Endothelial cell of umbilical vein (primary cell): ENCODE measurements around the gene MARCHF6. TPM values are rescaled to one million over a fixed set of nuclear protein-coding genes. Genes with fewer than 3 reads are reported as not detected.

ENCODE experiments used
- BruUV-seq: library from RNA; stranded (reverse); fragments of 400-500 nt; replicated peaks from 2 replicates; lab custom pipeline; 2021; lab: Mats Ljungman, UMichigan
- CTCF ChIA-PET: fragments of 300-600, 350-600 bp; sonication (Branson Sonifier 250); formaldehyde crosslinking; loops from one replicate; lab custom pipeline; 2021; ENCODE audit warnings: antibody characterized with exemption, inconsistent platforms; lab: Charles Lee
- POLR2A ChIA-PET: fragments of 300-600, 350-600 bp; sonication (Branson Sonifier 250); formaldehyde crosslinking; loops from one replicate; lab custom pipeline; 2021; ENCODE audit warnings: antibody characterized with exemption, inconsistent platforms; lab: Charles Lee
- DNase-seq: peaks from one replicate; pipeline ENCODE4 v3.0.0-alpha.2; 2011; ENCODE audit warnings: low read depth, low spot score
- FAIRE-seq: peaks from 2 replicates; lab custom pipeline; 2011; peaks lifted over from hg19 to GRCh38; lab: Jason Lieb, UNC
- H2AFZ ChIP-seq: 2 replicates; pipeline ENCODE4 v1.6.0; 2012; ENCODE audit warnings: low read depth, low read length, control low read depth, inconsistent platforms
- H3K27ac ChIP-seq: 2 replicates; pipeline ENCODE4 v1.5.1; 2011; ENCODE audit warnings: low read depth, mild to moderate bottlenecking, control low read depth, low read length, moderate library complexity; ENCODE audit not compliant: insufficient read depth
- H3K27me3 ChIP-seq, 2 experiments: 2 replicates each; pipeline versions ENCODE4 v1.6.0 to v1.6.1; 2011; ENCODE audit warnings: low read length in 2 of 2, mixed read lengths in 1 of 2; ENCODE audit not compliant: control insufficient read depth in 2 of 2, insufficient read depth in 2 of 2
- H3K36me3 ChIP-seq, 2 experiments: 2 replicates in 1 of 2; 3 replicates in 1 of 2; pipeline ENCODE4 v1.5.1; 2011; ENCODE audit warnings: low read length in 2 of 2, mild to moderate bottlenecking in 1 of 2, moderate library complexity in 1 of 2; ENCODE audit not compliant: control insufficient read depth in 2 of 2, insufficient read depth in 2 of 2; ENCODE audit errors: extremely low read depth in 1 of 2
- H3K4me1 ChIP-seq: 3 replicates; pipeline ENCODE4 v1.5.1; 2011; ENCODE audit warnings: mild to moderate bottlenecking, low read length; ENCODE audit not compliant: control insufficient read depth, insufficient read depth; ENCODE audit errors: extremely low read depth
- H3K4me2 ChIP-seq: 2 replicates; pipeline ENCODE4 v1.6.1; 2011; ENCODE audit warnings: low read length, control low read depth, mixed read lengths; ENCODE audit not compliant: insufficient read depth
- H3K4me3 ChIP-seq, 3 experiments: fragments of 200-600 bp in 1 of 3; sonication (generic), shearing (Covaris generic) in 1 of 3; replicated peaks in 1 of 3; 2 replicates each; pipeline ENCODE4 v1.5.1; 2011 to 2016; ENCODE audit warnings: control low read depth in 3 of 3, low read length in 3 of 3, mild to moderate bottlenecking in 2 of 3, inconsistent platforms in 1 of 3, low read depth in 1 of 3, moderate library complexity in 1 of 3; ENCODE audit not compliant: insufficient read depth in 1 of 3
- H3K79me2 ChIP-seq: 2 replicates; pipeline ENCODE4 v1.6.0; 2012; ENCODE audit warnings: low read length, inconsistent platforms; ENCODE audit not compliant: control insufficient read depth, insufficient read depth
- H3K9ac ChIP-seq: replicated peaks from 2 replicates; pipeline ENCODE3; 2011; ENCODE audit warnings: low read length, control low read depth; ENCODE audit not compliant: insufficient read depth; ENCODE audit errors: extremely low read depth
- H3K9me1 ChIP-seq: replicated peaks from 3 replicates; pipeline ENCODE4 v1.6.0; 2011; ENCODE audit warnings: mild to moderate bottlenecking, low read length; ENCODE audit not compliant: control insufficient read depth, insufficient read depth; ENCODE audit errors: extremely low read depth
- H3K9me3 ChIP-seq: replicated peaks from 2 replicates; pipeline ENCODE4 v1.5.1; 2012; ENCODE audit warnings: low read length, inconsistent platforms; ENCODE audit not compliant: control insufficient read depth, insufficient read depth
- H4K20me1 ChIP-seq: replicated peaks from 2 replicates; pipeline ENCODE3; 2011; ENCODE audit warnings: mild to moderate bottlenecking, low read length; ENCODE audit not compliant: control insufficient read depth, insufficient read depth; ENCODE audit errors: extremely low read depth
- CTCF ChIP-seq, 2 donors: IDR thresholded peaks; 1 replicate in 1 of 2; 2 replicates in 1 of 2; pipeline ENCODE4 v1.5.1; 2011; ENCODE audit warnings: low read length in 2 of 2, mild to moderate bottlenecking in 2 of 2, moderate library complexity in 2 of 2, control low read depth in 1 of 2, inconsistent platforms in 1 of 2, low read depth in 1 of 2; ENCODE audit not compliant: insufficient read depth in 1 of 2; ENCODE audit errors: extremely low read depth in 1 of 2
- EZH2 ChIP-seq: IDR thresholded peaks from 2 replicates; pipeline ENCODE4 v1.6.1; 2012; ENCODE audit warnings: borderline replicate concordance, low read depth, mild to moderate bottlenecking, moderate library complexity, low read length, inconsistent platforms; ENCODE audit not compliant: severe bottlenecking
- GATA2 ChIP-seq: IDR thresholded peaks from 2 replicates; pipeline ENCODE4 v1.7.0; 2011; ENCODE audit warnings: low read depth, mild to moderate bottlenecking, moderate library complexity, mixed read lengths, low read length; ENCODE audit not compliant: insufficient read length, insufficient read depth
- JUN ChIP-seq: IDR thresholded peaks from 2 replicates; pipeline ENCODE4 v1.6.1; 2011; ENCODE audit warnings: borderline replicate concordance, low read depth; ENCODE audit not compliant: insufficient read length, insufficient read depth
- MAX ChIP-seq: IDR thresholded peaks from 2 replicates; pipeline ENCODE4 v1.6.1; 2011; ENCODE audit not compliant: insufficient read depth, insufficient read length
- MYC ChIP-seq: IDR thresholded peaks from one replicate; pipeline ENCODE4 v1.6.1; 2011; ENCODE audit warnings: mild to moderate bottlenecking, low read depth, low read length
- POLR2A ChIP-seq: IDR thresholded peaks from 2 replicates; pipeline ENCODE4 v1.6.1; 2012; ENCODE audit warnings: low read depth, mild to moderate bottlenecking, control low read depth, low read length
- POLR2AphosphoS5 ChIP-seq: IDR thresholded peaks from 2 replicates; pipeline ENCODE4 v1.6.1; 2012; ENCODE audit warnings: low read depth, mild to moderate bottlenecking, control low read depth, low read length, moderate library complexity; ENCODE audit not compliant: insufficient read depth
- dilution Hi-C: fragments of 300-500 bp; cut with MboI; formaldehyde crosslinking; loops from one replicate; pipeline ENCODE4 v1.15.0; 2019; ENCODE audit warnings: low sequenced_read_pairs; ENCODE audit not compliant: extremely low pct_ligation_motif_present
- intact Hi-C: fragments of 100-400 bp; cut with micrococcal nuclease; formaldehyde crosslinking; loops from one replicate; pipeline ENCODE4 v1.10.0; 2022
- polyA plus RNA-seq, 4 experiments: library from polyadenylated mRNA; depleted of rRNA in 3 of 4; stranded (reverse) in 3 of 4; unstranded in 1 of 4; fragments of >200 nt; gene quantifications; 2 replicates each; pipeline versions ENCODE4 v1.2.1 to v1.2.3, GENCODE V29; 2011 to 2012; ENCODE audit warnings: missing spikeins in 1 of 4
- total RNA-seq: library from RNA; stranded (reverse); gene quantifications from 2 replicates; pipeline ENCODE4 v1.2.3, GENCODE V29; 2021

The MARCHF6 gene
- total and polyA plus RNA-seq, 2 donors (not counting 3 experiments of a cell fraction or from before 2014, with no cell fraction given), result 108 to 112 TPM

- Histone ChIP-seq H3K9ac (no peak overlapping the region), H3K27me3 (no peaks in the 10 kb centered on the region), H3K4me1 (no peaks in the 10 kb centered on the region), H3K9me3 (no peaks in the 10 kb centered on the region), H3K27ac (no peak overlapping the region), H3K9me1 (no peaks in the 10 kb centered on the region), H3K79me2 (peaks cover 98% of the 10 kb centered on the region), H3K4me3 (no peak overlapping the region), H2AFZ (no peak overlapping the region), H3K36me3 (no peaks in the 10 kb centered on the region), H3K4me2 (no peak overlapping the region), H4K20me1 (peaks cover 26% of the 10 kb centered on the region)
- no TSS peak for BruUV-seq
- CTCF ChIA-PET, result interaction anchor here (0.9 to 1.8 kb wide), 5 partner anchors 9 to 80 kb away, joined by 3 to 15 read pairs (median 4); partner anchors contain the start of gene MARCHF6
- dilution Hi-C loops (no loop called here), intact Hi-C loops (no loop called here)
- FAIRE-seq, result no peak
- POLR2A ChIA-PET, result no interaction called here
- no peak for DNase-seq
- TF ChIP-seq CTCF (IDR thresholded peaks at IDR 0.05; ENCODE audit: extremely low read depth in 1 of 2, insufficient read depth in 1 of 2, low read depth in 1 of 2, low read length in 2 of 2), result no peak
- no peak for TF ChIP-seq MAX
Observed at GRCh38 chr5:10363519-10364185, 10.2 kb downstream of the MARCHF6 start.

GRCh38 chr5:10364186-10364689 lies 10.7 kb downstream of the MARCHF6 start:
- H3K9me1 ChIP-seq, result no peaks in the 10 kb centered on the region
- H3K4me2 ChIP-seq, result no peak overlapping the region
- no peak overlapping the region for H3K4me3 ChIP-seq
- H3K9me3 ChIP-seq, result no peaks in the 10 kb centered on the region
- no peak overlapping the region for H3K27ac ChIP-seq
- no peaks in the 10 kb centered on the region for H3K4me1 ChIP-seq
- dilution Hi-C loops, result no loop called here
- FAIRE-seq (no peak), DNase-seq (no peak)
- no TSS peak for BruUV-seq
- H3K79me2 ChIP-seq, result peaks cover 98% of the 10 kb centered on the region
- ChIA-PET CTCF (interaction anchor here (0.8 to 1.8 kb wide), 5 partner anchors 10 to 80 kb away, joined by 3 to 15 read pairs (median 4); partner anchors contain the start of gene MARCHF6), POLR2A (no interaction called here)
- no peak for TF ChIP-seq POLR2A
- TF ChIP-seq JUN, result no peak
- no peak for TF ChIP-seq EZH2
- TF ChIP-seq MYC, result no peak
- no peak for TF ChIP-seq POLR2AphosphoS5
- no peak for TF ChIP-seq CTCF (IDR thresholded peaks at IDR 0.05; ENCODE audit: extremely low read depth in 1 of 2, insufficient read depth in 1 of 2, low read depth in 1 of 2, low read length in 2 of 2)
- TF ChIP-seq GATA2, result no peak
- no peak overlapping the region for H3K9ac ChIP-seq
- no peak overlapping the region for H2AFZ ChIP-seq
- intact Hi-C loops, result no loop called here
- H3K27me3 ChIP-seq, result no peaks in the 10 kb centered on the region
- peaks cover 24% of the 10 kb centered on the region for H4K20me1 ChIP-seq
- no peaks in the 10 kb centered on the region for H3K36me3 ChIP-seq
